HG02642 (cell line): ENCODE results near the gene HDAC11.
"Not testable (repeated sequence)": the region's sequence is repeated elsewhere in the genome, so short reads cannot be mapped to it uniquely, and the experiment has no call there.

ENCODE experiments used
- ATAC-seq: cut with Tn5 transposase; IDR thresholded peaks from one replicate; pipeline ENCODE4 v1.9.1; 2021; ENCODE audit warnings: mild to moderate bottlenecking; ENCODE audit not compliant: unreplicated experiment, poor library complexity

The HDAC11 gene

GRCh38 chr3:13519006-13519791 lies 39.1 kb downstream of the HDAC11 start:
- ATAC-seq = no peak

GRCh38 chr3:13520326-13520880 lies 40.3 kb downstream of the HDAC11 start:
- ATAC-seq = no peak

GRCh38 chr3:13521309-13521708 lies 41.2 kb downstream of the HDAC11 start:
- no peak for ATAC-seq

- not testable (repeated sequence) for ATAC-seq
Measured at GRCh38 chr3:13521749-13522148, 41.6 kb downstream of the HDAC11 start.

- ATAC-seq = no peak
Measured at GRCh38 chr3:13522236-13522635, 42.1 kb downstream of the HDAC11 start.

GRCh38 chr3:13524979-13525669 lies 45.0 kb downstream of the HDAC11 start:
- no peak for ATAC-seq

GRCh38 chr3:13525827-13526625 lies 45.9 kb downstream of the HDAC11 start:
- no peak for ATAC-seq

- no peak for ATAC-seq
Measured at GRCh38 chr3:13526626-13526949, 46.5 kb downstream of the HDAC11 start.

- no peak for ATAC-seq
Measured at GRCh38 chr3:13528217-13528867, 48.2 kb downstream of the HDAC11 start.

GRCh38 chr3:13529196-13530112 lies 49.3 kb downstream of the HDAC11 start:
- no peak for ATAC-seq

GRCh38 chr3:13530241-13531009 lies 50.3 kb downstream of the HDAC11 start:
- no peak for ATAC-seq

- no peak for ATAC-seq
Measured at GRCh38 chr3:13532085-13532484, 52.0 kb downstream of the HDAC11 start.

GRCh38 chr3:13532631-13533030 lies 52.5 kb downstream of the HDAC11 start:
- no peak for ATAC-seq

GRCh38 chr3:13533885-13534301 lies 53.8 kb downstream of the HDAC11 start:
- no peak for ATAC-seq

GRCh38 chr3:13535526-13535875 lies 55.4 kb downstream of the HDAC11 start:
- no peak for ATAC-seq

- ATAC-seq = no peak
Measured at GRCh38 chr3:13535905-13536304, 55.8 kb downstream of the HDAC11 start.

GRCh38 chr3:13536432-13536831 lies 56.3 kb downstream of the HDAC11 start:
- ATAC-seq = no peak

- ATAC-seq = no peak
Measured at GRCh38 chr3:13536832-13537231, 56.7 kb downstream of the HDAC11 start.
